SK-N-MC (cell line): Measurements from ENCODE around the gene RAC2.
"Not testable (repeated sequence)": the region's sequence is repeated elsewhere in the genome, so short reads cannot be mapped to it uniquely, and the experiment has no call there.

Source experiments
- DNase-seq: peaks from one replicate; pipeline ENCODE4 v3.0.0-alpha.2; 2011; ENCODE audit warnings: low read depth, low spot score
- H3K27ac ChIP-seq: fragments of 200-600 bp; sonication (generic); 2 replicates; pipeline ENCODE4 v1.5.1; 2016; ENCODE audit warnings: mixed run types
- H3K36me3 ChIP-seq: fragments of 200-600 bp; sonication (generic); 2 replicates; pipeline ENCODE4 v1.6.1; 2017; ENCODE audit warnings: antibody characterized with exemption, low read length, mixed read lengths; ENCODE audit not compliant: insufficient read depth
- H3K4me3 ChIP-seq: fragments of 200-600 bp; sonication (generic); 2 replicates; pipeline ENCODE4 v1.5.1; 2016
- H3K9ac ChIP-seq: fragments of 200-600 bp; sonication (generic); 2 replicates; pipeline ENCODE4 v1.8.0; 2017; ENCODE audit warnings: mixed run types, mixed read lengths; ENCODE audit not compliant: insufficient read length
- H3K9me3 ChIP-seq: fragments of 200-600 bp; sonication (generic); 2 replicates; pipeline ENCODE4 v1.6.1; 2017; ENCODE audit warnings: low read depth, mild to moderate bottlenecking, antibody characterized with exemption, low read length, moderate library complexity, mixed read lengths
- EZH2 ChIP-seq: fragments of 200-600 bp; sonication (generic); IDR thresholded peaks from one replicate; pipeline ENCODE4 v1.6.1; 2017; ENCODE audit warnings: antibody characterized with exemption
- FOXP2 ChIP-seq: optimal IDR thresholded peaks from 2 replicates; pipeline ENCODE3; 2011; ENCODE audit warnings: mild to moderate bottlenecking, moderate library complexity; ENCODE audit not compliant: insufficient read depth; ENCODE audit errors: extremely low read length, control extremely low read depth
- POLR2AphosphoS5 ChIP-seq: IDR thresholded peaks from 2 replicates; pipeline ENCODE4 v1.6.1; 2012; ENCODE audit warnings: mild to moderate bottlenecking, low read depth, low read length, borderline replicate concordance

RAC2 gene

DNA sequence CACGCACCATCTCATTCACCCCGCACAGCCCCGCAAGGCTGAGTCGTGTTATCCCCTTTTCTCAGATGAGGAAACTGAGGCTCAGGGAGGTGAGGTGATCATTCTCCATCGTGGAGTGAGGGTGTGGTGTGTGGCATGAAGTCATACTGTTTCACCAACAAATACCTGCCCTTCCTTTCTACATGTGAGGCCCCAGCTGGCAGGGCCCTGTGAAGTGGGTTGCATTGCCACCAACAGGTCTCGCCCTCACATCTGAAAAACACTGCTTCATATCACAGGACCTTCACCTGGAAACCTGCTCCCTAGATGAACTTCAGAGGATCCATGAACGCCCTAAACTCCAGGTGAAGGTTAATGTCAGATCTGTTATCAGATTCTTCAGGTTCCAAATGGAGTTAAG, 36.1 kb downstream of the RAC2 start:
- DNase-seq: no peak
- no peak overlapping the region for H3K4me3 ChIP-seq
- no peaks in the 10 kb centered on the region for H3K9me3 ChIP-seq
- no peak for TF ChIP-seq FOXP2
- no peak for TF ChIP-seq EZH2
- no peak for TF ChIP-seq POLR2AphosphoS5
- no peaks in the 10 kb centered on the region for H3K36me3 ChIP-seq
- H3K9ac ChIP-seq: no peak overlapping the region
- H3K27ac ChIP-seq: no peak overlapping the region

DNA sequence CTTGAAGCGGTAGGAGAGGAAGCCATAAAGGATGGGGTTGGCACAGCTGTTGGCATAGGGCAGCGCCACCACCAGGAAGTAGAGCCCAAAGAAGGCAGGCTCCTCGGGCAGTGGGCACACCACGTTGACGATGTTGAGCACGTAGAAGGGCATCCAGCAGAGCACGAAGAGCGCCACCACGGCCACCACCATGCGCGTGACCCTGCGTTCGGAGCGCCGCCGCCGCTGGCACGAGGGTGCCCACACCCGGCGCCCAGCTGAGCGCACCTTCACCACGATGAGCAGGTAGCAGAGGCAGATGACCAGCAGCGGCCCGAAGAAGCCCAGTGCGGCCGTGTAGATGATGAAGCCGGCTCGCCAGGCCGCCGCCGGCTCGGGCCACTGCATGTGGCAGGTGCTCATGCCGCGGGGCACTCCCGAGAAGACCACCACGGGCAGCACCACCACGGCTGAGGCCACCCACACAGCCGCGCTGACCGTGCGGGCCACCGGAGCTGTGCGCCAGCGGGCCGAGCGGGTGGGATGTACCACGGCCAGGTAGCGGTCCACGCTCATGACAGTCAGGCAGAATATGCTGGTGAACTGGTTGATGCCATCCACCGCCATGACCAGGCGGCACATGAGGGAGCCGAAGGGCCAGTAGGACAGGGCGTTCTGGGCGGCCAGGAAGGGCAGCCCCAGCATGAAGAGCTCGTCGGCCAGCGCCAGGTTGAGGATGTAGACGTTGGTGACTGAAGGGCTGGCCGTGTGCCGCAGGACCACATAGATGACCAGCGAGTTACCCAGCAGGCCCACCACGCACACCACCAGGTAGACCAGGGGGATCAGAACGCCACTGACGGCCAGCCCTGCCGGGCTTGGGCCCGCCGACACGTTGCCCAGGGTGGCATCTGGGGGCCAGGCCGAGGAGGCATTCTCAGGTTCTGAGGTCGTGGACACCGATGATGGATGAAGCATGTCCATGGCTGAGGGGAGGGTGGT, 36.9 kb downstream of the RAC2 start:
- TF ChIP-seq POLR2AphosphoS5: no peak
- TF ChIP-seq FOXP2: no peak
- TF ChIP-seq EZH2: no peak
- H3K9me3 ChIP-seq: no peaks in the 10 kb centered on the region
- DNase-seq: no peak
- no peak overlapping the region for H3K4me3 ChIP-seq
- H3K36me3 ChIP-seq: no peaks in the 10 kb centered on the region
- no peak overlapping the region for H3K9ac ChIP-seq
- no peak overlapping the region for H3K27ac ChIP-seq

DNA sequence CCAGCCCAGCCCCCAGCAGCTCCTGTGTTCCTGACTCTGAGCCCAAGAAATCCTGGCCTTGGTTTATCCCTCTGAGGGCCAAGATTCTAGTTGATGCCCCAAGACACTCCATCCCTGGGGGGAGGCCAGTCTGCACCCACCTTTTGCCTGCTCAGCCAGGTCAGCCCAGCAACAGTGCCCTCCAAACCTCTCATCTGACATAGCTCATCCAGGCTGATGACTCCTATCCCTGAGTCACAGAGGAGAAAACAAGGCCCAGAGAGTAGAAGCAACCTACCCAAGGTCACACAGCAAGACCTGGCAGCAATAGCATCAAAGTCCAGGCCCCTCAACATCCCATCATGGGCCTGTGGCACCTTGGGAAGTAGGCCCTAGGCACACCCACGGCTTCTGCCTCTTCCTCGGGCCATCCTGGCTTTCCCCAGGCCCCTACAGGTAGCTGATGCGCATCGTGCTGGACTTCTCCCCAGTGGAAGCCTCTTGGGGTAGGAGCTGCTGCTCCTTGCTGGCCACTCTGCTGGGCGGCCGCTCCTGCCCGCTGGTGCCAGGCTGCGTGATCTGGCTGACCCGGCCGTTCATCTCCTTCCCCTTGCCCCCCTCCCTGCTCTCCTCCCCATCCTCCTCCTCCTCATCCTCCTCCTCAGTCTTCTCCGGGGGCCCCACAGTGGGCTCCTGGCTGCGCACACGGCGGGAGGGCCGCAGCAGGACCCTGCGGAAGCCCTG, 37.8 kb downstream of the RAC2 start:
- DNase-seq: no peak

DNA sequence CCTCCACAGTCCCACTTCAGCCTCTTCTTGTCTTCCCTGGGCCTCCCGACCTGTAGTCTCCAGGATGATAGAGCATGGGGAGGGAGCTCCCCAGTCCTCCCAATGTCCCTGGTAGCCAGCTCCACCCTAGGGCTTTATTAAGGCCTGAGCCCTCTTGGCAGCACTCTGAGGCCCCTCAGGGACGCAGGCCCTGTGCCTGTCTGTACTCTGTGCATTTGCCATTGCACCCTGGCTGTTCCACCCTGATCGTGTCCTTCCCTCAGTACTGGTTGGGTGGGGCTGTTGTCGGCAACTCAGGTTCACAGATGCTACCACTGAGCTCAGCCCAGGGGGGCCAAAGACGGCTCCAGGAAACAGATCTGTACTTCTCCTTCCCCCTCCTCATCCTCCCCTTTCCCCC, 39.0 kb downstream of the RAC2 start:
- DNase-seq: no peak
- H3K9ac ChIP-seq: no peak overlapping the region
- no peaks in the 10 kb centered on the region for H3K36me3 ChIP-seq
- no peak for TF ChIP-seq FOXP2
- TF ChIP-seq EZH2: no peak
- no peak overlapping the region for H3K27ac ChIP-seq
- no peak overlapping the region for H3K4me3 ChIP-seq
- no peaks in the 10 kb centered on the region for H3K9me3 ChIP-seq

More for the DNA sequence above, 37.8 kb downstream of the RAC2 start:
- no peaks in the 10 kb centered on the region for H3K9me3 ChIP-seq
- H3K27ac ChIP-seq: no peak overlapping the region
- TF ChIP-seq FOXP2 (no peak), EZH2 (no peak), POLR2AphosphoS5 (no peak)
- no peaks in the 10 kb centered on the region for H3K36me3 ChIP-seq
- H3K9ac ChIP-seq: no peak overlapping the region
- H3K4me3 ChIP-seq: no peak overlapping the region

DNA sequence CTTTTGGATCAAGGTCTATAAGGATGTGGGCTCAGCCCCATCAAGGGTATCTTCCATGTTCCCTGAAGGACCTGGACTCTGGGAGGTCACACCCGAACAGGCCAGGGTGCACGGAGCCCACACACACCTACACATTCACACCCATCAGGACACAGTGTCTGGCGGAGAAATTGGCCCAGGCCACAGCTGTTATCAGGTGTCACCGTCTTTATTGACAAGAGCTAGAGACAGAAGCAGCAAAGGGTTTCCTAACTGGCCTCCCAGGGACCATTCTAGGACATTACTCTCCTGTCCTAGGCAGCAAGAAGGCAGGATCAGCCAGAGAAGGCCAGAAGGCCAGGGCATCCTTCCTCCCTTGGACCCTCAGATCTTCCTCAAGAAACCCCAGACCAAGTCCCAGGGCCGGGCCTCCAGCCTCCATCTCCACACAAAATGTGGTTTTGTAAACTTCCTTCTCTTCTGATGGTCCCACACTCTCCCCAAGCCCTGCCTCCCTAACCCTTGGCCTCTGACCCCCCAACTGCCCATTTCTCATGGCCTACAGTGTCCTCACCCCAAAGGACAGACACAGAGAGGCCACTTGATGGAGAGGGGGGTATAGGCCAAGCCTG, 39.9 kb downstream of the RAC2 start:
- no peak for TF ChIP-seq FOXP2
- TF ChIP-seq POLR2AphosphoS5: no peak
- TF ChIP-seq EZH2: no peak
- DNase-seq: no peak
- Histone ChIP-seq H3K27ac (no peak overlapping the region), H3K36me3 (no peaks in the 10 kb centered on the region), H3K9me3 (no peaks in the 10 kb centered on the region), H3K9ac (no peak overlapping the region), H3K4me3 (no peak overlapping the region)

DNA sequence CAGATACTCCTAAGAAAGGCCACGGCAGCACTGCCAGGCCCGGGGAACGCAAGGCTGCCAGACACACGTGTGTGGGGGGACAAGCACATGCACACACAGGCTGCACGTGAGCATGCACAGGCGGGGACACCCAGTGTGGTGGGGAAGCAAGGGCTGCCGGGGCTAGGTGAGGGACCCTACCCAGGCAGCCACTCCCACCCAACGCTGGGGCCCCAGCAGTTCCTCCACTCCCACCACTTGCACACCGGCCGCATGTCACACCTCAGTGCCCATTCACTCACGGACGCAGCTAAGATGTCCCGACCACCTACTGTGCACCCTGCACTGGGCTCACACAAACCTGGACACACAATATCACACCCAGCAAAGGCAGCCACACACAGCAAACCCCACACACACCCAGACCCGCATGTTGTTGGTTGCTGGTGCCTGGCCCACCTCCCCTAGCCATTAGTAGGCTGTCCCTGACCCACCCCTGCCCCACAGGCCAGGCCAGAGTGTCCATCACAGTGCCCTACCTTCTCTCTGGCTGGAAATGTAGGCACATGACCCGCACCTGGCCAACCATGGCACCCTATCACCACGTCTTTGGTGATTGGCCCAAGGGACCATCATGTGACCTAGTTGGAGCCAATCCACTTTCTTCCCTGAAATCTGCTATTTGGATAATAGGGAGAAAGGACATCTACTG, 40.6 kb downstream of the RAC2 start:
- TF ChIP-seq EZH2 (no peak), FOXP2 (no peak), POLR2AphosphoS5 (no peak)
- H3K9me3 ChIP-seq: no peaks in the 10 kb centered on the region

DNA sequence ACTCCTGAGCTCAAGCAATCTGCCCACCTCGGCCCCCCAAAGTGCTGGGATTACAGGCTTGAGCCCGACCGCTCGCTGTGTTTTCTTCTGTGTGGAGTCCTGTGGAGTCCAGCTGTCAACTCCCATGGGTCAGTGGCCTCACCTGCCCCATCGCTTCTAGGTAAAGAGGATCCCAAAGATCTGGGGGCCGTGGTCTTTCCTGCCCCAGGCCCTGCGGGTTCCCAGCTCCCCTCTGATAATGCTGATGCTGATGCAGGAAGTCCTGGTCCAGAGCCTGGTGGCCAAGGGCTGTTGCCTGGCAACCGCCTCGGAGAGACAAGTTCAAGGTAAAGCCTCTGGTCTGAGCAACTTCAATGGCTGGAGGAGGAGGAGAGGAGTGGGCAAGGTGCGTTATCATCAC, 41.4 kb downstream of the RAC2 start:
- Histone ChIP-seq H3K36me3 (no peaks in the 10 kb centered on the region), H3K4me3 (no peak overlapping the region), H3K9me3 (no peaks in the 10 kb centered on the region), H3K9ac (no peak overlapping the region), H3K27ac (no peak overlapping the region)
- DNase-seq: no peak
- TF ChIP-seq FOXP2: no peak
- TF ChIP-seq EZH2: no peak
- TF ChIP-seq POLR2AphosphoS5: no peak

More for the DNA sequence above, 40.6 kb downstream of the RAC2 start:
- Histone ChIP-seq H3K27ac (no peak overlapping the region), H3K9ac (no peak overlapping the region), H3K4me3 (no peak overlapping the region), H3K36me3 (no peaks in the 10 kb centered on the region)
- DNase-seq: no peak

DNA sequence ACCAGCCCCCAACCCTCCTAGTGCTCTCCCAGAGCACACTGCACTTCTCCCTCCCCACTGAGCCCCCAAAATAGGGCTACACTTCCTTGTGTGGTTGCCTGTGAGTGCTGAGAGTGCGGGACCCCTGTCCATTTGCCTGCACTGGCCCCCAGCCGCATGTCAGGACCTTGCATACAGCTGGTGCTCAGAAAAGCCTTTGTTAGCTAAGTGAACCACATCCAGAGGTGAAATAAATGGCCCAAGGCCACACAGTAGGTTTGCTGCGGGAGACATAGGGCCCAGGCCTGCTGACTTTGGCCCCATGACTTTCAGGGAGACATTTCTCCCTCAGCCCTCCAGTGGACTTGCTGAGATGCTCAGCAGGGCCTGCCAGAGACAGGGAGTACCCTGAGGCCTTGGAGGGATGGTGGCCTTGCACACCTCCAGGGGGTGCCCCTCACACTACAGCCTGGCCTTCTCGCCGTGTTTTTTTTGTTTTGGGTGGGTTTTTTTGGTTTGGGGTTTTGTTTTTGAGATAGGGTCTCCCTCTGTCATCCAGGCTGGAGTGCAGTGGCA, 42.0 kb downstream of the RAC2 start:
- H3K27ac ChIP-seq: no peak overlapping the region
- H3K9ac ChIP-seq: no peak overlapping the region
- no peak for DNase-seq
- no peaks in the 10 kb centered on the region for H3K9me3 ChIP-seq
- H3K36me3 ChIP-seq: no peaks in the 10 kb centered on the region
- no peak for TF ChIP-seq EZH2
- TF ChIP-seq FOXP2: no peak
- no peak for TF ChIP-seq POLR2AphosphoS5
- no peak overlapping the region for H3K4me3 ChIP-seq

DNA sequence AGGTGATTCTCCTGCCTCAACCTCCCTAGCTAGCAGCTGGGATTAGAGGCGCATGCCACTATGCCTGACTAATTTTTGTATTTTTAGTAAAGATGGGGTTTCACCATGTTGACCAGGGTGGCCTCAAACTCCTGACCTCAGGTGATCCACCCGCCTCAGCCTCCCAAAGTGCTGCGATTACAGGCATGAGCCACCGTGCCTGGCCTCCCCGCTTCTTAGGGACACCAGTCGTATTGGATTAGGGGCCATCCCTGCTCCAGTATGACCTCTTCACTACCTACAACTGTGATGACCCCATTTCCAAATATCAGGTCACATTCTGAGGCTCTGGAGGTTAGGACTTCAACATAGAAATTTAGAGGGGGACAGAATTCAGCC, 42.6 kb downstream of the RAC2 start:
- not testable (repeated sequence) for H3K9me3 ChIP-seq, H3K4me3 ChIP-seq, H3K27ac ChIP-seq, H3K36me3 ChIP-seq, H3K9ac ChIP-seq, DNase-seq
